NCI-H510A (cell line): ENCODE data around the gene CDIPT.
"Not testable (repeated sequence)": the region's sequence is repeated elsewhere in the genome, so short reads cannot be mapped to it uniquely, and the experiment has no call there.

Source experiments
- DNase-seq: peaks from one replicate; lab custom pipeline; 2025; lab: John Stamatoyannopoulos, UW

The CDIPT gene

DNA sequence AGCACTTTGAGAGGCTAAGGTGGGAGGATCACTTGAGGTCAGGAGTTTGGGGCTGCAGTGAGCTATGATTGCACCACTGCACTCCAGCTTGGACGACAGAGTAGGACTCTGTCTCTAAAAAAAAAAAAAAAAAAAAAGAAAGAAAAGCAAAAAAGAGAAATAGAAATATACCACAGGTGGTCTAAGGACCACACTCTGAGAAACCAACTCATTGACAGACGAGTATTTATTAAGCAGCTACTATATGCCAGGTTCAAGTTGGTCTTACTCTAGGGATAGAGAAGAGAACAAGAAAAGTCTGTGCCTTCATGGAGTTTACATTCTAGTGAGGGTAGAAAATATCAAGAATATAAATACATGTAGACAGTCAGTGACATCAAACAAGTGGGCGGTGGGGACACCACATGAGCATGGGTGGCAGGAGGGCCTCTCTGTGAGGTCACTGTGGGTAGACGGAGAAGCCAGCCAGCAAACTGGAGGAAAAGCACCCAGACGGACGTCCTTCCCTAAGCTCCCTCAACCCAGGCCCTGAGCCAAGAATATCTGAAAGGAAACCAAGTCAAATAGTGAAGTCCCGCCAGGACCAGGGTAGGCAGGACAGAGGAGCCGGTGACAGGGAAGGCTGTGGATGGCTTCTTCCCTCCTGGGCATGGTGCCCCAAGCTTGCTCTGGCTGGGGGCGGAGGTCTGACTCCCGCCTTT lies 4.7 kb downstream of the CDIPT start:
- no peak for DNase-seq

DNA sequence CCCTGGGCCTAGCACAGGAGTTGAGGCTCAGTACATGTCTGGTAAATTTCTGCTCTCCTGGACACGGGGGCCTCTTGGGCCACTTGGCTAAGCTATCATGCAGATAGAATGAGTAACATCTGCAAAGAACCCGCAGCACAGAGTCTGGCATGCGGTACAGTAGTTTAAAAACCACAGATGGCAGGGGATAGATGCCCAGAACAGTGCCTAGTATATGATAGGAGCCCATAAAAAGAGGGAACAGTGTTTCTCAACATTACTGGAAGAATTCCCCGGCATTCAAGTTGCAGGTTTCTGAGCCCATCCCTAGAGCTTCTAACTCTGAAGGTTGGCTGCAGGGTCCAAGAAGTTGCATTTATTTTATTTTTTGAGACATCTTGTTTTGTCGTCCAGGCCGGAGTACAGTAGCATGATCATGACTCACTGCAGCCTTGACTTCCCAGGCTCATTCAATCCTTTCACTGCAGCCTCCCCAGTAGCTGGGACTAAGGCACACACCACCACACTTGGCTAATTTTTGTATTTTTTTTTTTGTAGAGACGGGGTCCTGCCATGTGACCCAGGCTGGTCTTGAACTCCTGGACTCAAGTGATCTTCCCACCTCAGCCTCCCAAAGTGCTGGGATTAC lies 5.8 kb downstream of the CDIPT start:
- DNase-seq: no peak

DNA sequence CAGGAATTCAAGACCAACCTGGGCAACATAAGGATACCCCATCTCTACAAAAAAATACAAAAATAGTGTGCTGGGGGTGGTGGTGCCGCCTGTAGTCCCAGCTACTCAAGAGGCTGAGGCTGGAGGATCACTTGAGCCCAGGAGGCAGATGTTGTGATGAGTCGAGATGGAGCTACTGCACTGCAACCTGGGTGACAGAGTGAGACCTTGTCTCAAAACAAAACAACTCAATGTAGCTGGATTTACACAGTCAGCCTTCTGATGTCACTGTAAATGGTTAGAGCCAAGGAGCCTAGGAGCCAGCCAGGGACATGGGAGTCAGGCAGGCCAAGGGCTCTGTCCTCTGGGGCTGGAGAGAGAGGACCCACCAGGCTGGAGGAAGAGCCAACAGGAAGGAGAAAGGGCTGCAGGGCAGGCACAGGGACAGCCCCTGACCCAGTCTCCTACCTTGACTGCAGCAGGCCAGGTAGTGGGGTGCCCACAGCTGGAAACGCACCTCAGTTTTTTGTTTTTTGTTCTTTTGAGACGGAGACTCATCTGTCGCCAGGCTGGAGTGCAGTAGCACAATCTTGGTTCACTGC lies 8.4 kb downstream of the CDIPT start:
- DNase-seq: no peak

DNA sequence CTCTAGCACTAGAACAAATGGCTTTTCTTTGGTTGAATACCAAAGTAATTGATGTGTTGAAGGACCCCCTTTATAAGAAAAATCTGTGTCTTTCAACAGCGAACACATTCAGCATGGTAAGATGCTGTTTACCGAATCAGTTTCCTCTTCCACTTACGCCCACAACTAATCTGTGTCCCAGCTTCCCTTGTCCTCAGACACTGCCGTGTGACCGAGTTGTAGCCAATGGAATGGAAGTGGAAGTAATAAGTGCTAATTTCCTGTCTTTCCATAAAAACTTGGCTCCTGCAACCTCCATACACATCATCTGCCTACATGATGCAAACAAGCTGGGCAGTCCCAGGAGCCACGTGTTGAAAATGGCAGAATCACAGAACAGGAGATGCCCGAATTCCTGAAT lies 10.4 kb downstream of the CDIPT start:
- DNase-seq: no peak

DNA sequence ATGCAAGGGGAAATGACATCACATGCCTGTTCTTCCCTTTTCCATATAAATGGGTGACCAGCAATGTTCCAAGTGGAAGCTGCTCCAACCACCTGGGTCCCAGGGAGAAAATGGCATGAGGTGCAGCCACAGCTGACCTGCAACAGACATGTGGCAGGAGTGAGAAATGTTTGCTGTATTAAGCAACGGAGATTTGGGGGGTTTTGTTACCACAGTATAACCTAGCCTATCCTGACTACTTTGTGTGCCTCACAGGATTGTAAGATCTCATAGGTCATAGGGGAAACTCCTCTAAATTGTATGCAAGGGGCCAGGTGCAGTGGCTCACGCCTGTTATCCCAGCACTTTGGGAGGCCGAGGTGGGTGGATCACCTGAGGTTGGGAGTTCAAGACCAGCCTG lies 12.0 kb downstream of the CDIPT start:
- no peak for DNase-seq

DNA sequence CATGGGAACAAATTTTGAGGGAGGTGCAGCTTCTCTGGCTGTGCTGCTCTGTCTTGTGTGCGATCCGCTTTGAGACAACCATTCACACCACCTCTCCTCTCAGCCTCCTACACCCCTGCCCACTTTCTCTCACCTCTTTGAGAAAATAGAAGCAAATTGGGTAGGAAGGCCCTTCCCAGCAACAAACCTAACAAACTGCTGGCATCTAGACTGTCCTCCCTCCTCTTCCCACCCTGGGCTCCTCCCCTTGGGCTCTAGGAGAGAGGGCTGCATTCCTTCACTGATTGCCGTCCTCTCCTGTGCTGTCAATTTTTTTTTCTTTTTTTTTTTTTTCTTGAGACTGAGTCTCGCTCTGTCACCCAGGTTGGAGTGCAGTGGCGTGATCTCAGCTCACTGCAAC lies 13.5 kb downstream of the CDIPT start:
- no peak for DNase-seq

DNA sequence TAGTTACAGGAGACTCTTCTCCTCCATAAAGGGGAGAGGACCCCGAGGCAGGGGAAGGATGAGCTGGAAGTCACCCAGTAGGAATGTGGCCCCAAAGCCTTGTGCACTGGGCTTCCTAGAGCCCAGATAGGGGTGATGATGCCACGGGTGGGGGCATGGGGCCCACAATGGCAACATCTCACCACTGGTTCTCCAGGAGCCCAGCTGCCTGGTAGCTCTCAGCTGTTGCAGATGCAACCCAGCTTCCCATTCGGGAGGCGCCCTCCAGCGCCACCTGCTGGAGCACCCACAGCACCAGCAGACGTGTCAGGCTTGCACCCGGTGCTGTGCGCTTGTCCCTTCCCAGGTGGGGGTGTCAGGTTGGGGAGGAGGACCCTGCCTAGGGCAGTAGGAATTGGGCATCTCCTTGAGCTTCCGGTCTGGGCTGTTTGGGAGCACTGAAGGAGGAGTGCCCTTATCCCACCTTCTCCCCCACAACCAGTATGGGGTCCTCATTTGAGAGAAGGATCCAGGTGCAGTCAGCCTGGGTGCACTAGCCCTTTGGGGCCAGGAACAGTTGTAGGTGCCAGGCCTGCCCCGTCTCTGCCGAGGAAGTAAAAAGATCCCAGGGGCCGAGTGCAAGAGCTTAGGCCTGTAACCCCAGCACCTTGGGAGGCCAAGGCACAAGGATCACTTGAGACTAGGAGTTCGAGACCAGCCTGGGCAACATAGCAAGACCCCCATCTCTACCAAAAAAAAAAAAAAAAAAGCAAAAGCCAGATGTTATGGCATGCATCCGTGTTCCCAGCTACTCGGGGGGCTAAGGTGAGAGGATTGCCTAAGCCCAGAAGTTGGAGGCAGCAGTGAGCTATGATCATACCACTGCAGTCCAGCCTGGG lies 14.4 kb downstream of the CDIPT start:
- peak; percentile 29 for DNase-seq

DNA sequence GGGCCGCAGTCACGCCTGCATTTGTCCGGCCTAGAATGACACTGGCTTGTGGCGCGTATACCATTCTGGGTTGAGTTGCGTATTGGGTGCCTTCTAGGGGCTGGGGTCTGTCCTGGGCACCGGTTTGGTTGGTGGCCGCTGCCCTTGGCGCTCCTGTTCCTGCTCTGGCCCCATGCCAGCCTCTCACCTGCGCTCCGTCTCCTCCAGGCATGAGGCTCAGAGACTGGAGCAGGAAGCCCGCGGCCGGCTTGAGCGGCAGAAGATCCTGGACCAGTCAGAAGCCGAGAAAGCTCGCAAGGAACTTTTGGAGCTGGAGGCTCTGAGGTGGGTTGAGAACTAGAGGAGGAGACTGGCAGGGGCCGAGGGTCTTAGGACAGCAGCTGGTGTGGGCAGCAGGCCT lies 17.4 kb downstream of the CDIPT start:
- no peak for DNase-seq

DNA sequence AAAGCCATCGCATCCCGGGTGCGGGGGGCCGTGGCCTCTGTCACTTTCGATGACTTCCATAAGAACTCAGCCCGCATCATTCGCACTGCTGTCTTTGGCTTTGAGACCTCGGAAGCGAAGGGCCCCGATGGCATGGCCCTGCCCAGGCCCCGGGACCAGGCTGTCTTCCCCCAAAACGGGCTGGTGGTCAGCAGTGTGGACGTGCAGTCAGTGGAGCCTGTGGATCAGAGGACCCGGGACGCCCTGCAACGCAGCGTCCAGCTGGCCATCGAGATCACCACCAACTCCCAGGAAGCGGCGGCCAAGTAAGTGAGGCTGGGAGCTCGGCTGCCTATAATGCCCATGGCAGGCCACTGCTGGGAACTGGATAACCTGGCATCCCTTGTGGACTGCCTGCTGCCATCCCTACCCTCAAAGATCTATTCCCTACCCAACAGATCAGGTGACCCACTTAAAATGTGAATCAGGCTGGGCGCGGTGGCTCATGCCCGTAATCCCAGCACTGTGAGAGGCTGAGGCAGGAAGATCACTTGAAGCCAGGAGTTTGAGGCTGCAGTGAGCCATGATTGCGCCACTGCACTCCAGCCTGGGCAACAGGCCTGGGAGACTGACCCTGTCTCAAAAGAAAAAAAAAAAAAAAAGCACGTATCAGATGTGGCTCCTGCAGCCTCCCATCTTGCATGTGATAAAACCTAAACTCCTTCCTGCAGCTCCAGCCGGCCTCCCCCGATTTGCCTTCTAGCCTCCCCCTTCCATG lies 18.3 kb downstream of the CDIPT start:
- DNase-seq: no peak

DNA sequence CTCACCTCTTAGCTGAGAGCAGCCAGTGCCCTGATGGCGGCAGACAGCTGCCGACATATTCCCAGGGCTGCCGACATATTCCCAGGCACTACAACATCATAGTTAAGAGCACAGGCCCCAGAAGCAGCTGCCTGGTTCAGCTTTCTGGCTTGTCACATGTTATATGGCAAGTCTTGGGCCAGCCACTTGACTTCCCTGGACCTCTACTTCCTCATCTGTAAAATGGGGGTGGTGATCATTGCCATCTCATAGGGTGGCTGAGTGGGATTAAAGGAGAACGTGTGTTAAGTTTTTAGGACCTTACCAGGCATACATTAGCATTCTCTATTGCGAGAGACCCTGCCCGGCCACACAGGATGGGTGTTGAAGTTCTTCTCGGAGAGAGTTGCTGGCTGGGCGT lies 19.1 kb downstream of the CDIPT start:
- DNase-seq: no peak

DNA sequence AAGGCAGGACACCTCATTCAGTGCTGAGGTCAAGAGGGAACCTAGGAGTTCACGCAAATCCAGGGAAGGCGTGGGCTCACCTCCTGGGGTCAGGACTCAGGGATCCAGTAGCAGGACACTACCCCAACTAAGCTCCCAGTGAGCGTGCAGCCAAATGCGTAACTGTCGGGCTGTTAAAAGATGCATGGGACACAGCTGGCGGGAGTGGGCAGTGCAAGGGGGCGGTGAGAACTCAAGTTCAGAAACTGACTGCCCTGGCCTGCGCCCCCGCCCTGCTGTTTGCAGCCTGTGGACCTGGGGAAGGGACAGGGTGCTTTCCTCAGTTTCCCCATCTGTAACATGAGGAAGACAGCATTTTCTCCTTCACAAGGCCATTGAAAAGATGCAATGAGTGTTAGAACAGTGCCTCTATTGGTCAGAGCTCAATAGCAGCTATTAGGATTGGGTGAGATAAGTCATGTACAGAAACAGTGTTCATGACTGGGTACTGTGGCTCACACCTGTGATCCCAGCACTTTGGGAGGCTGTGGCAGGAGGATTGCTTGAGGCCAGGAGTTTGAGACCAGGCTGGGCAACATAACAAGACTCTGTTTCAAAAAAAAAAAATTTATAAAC lies 20.2 kb downstream of the CDIPT start:
- no peak for DNase-seq

DNA sequence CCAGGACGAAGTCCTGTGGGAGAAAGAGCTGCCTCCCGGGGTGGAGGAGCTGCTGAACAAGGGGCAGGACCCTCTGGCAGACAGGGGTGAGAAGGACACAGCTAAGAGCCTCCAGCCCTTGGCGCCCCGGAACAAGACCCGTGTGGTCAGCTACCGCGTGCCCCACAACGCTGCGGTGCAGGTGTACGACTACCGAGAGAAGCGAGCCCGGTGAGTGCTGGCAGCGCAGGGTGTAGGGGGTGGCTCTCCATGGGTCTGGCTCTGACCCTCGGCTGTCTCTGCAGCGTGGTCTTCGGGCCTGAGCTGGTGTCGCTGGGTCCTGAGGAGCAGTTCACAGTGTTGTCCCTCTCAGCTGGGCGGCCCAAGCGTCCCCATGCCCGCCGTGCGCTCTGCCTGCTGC lies 21.4 kb downstream of the CDIPT start:
- no peak for DNase-seq

DNA sequence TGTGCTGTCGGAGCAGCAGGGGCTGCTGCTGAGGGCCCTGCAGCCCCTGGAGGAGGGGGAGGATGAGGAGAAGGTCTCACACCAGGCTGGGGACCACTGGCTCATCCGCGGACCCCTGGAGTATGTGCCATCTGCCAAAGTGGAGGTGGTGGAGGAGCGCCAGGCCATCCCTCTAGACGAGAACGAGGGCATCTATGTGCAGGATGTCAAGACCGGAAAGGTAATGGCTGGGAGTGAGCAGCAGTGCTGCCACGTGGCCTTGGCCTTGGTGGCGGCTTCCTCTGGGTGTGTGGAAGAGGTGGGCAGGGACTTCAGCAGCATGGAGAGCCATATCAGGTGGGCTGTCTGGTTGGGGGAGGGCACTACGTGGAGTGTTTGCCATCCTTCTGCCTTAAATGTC lies 22.8 kb downstream of the CDIPT start:
- DNase-seq: no peak

DNA sequence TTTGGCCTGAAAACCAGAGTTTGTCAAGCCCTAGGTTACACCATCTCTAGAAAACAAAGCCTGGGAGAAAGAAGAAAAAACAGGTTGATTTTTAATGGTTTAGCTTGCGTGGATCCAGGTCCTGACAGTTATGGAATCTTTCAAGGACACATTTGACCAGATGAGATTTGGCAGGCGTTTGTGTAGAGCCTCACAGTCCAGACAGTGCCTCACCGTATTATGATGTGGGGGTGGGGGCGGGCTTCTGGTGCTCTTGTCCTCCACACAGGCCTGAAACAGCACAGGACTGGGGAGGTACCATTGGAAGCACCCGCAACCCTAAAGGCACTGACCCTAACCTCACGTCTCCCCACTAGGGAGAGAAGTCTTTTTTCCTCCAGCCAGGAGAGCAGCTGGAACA lies 23.2 kb downstream of the CDIPT start:
- DNase-seq: no peak

DNA sequence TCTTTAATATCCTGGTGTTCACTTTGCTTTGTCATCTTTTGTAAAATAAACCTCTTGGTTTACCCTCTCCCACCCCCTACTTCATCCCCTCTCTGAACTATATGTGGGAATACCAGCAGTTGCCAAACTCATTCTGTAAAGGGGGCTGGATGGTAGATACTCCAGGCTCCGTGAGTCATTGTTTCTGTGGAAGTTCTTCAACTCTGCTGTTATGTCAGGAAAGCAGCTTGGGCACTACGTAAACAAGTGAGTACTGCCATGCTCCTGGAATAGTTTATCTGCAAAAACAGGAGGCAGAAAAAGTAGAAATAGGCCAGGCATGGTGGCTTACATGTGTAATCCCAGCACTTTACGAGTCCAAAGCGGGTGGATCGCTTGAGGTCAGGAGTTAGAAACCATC lies 25.2 kb downstream of the CDIPT start:
- no peak for DNase-seq

DNA sequence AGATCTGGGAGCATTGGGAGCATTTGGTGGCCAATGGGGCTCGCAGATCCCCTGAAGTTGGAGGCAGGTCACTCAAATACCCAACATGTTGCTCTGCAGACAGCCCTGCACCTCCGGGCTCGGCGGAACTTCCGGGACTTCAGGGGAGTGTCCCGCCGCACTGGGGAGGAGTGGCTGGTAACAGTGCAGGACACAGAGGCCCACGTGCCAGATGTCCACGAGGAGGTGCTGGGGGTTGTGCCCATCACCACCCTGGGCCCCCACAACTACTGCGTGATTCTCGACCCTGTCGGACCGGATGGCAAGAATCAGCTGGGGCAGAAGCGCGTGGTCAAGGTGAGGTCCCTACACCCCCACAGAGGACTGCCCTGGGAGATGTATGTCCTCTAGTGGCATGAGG lies 26.4 kb downstream of the CDIPT start:
- no peak for DNase-seq

DNA sequence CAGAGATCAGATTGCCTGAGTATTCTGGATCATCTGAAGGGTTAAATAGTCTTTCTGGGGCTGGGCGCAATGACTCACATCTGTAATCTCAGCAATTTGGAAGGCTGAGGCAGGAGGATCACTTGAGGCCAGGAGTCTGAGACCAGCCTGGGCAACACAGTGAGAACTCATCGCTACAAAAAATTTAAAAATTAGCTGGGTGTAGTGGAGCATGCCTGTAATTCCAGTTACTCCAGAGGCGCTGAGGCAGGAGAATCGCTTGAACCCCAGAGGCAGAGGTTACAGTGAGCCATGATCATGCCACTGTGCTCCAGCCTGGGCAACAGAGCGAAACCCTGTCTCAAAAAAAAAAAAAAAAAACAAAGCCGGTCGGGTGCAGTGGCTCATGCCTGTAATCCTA lies 27.1 kb downstream of the CDIPT start:
- DNase-seq: no peak

DNA sequence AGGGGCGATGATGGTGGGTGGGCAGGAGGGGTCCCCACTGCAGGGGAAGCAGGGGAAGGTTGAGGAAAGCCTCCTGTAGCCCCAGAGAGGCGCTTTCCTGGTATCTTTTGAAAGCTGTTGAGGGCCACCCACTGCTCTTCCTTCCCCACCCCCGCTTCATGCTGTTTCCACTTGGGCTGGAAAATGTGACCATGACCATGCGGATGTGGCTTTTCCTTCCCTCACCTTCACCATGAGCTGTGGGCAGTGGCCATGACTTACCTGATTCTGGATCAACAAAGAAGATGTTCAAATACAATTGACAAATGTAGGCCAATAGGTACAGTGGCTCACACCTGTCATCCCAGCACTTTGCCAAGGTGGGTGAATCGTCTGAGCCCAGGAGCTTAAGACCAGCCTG lies 28.9 kb downstream of the CDIPT start:
- no peak for DNase-seq

DNA sequence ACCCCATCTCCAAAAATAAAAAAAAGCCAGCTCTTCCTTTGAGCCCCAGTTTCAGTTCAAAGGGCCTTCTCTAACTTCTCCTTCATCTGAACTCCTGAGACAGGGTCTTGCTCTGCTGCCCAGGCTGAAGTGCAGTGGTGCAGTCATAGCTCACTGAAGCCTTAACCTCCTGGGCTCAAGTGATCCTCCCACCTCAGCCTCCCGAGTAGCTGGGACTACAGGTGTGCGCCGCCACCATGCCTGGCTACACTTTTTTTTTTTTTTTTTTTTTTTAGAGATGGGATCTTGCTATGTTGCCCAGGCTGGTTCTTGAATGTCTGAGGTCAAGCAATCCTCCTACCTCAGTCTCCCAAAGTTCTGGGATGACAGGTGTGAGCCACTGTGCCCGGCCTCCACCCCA lies 29.8 kb downstream of the CDIPT start:
- DNase-seq: not testable (repeated sequence)

DNA sequence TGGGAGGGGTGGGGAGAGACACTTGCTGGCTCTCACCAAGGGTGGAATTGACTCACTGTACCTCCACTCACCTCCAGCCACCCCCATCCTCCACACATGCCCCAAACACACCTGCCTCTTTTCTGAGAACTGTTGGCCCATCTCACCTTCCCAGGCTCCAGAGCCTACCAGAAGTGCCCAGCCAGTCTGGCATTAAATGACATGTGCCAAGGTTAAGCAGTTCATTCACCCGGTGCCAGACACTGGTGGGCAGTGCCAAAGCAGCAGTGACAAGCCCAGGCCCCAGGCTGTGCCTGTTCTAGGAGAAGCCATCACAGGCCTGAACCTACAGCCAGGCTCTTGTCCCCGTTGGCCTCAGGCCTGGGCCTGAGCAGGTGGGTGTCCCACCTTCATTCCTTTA lies 31.5 kb downstream of the CDIPT start:
- no peak for DNase-seq

DNA sequence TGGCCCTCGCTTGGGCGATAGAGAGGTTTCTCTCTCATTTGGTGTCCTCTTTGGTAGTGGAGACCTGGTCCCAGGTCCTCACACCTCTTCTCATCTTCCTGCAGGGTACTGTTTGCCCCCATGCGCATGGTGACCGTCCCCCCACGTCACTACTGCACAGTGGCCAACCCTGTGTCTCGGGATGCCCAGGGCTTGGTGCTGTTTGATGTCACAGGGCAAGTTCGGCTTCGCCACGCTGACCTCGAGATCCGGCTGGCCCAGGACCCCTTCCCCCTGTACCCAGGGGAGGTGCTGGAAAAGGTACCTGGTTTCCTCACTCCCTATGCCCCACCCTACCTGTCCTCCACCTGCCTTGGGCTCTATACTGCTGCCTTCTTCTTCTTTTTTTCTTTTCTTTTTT lies 32.3 kb downstream of the CDIPT start:
- no peak for DNase-seq

DNA sequence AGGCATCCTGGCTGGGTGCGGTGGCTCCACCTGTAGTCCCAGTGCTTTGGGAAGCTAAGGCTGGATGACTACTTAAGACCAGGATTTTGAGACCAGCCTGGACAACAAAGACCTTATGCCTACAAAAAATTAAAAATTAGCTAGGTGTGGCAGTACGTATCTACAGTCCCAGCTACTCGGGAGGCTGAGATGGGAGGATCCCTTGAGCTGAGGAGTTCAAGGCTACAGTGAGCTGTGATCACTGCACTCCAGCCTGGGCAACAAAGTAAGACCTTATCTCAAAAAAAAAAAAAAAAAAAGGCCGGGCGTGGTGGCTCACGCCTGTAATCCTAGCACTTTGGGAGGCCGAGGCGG lies 36.7 kb downstream of the CDIPT start:
- no peak for DNase-seq
